Measurements from ENCODE around the gene PROSER2. TPM values are rescaled to one million over a fixed set of nuclear protein-coding genes. Genes with fewer than 3 reads are reported as not detected.
A peak's percentile ranks its signal among the peaks of the same experiment; 100 is the strongest.
"Not testable (repeated sequence)": the region's sequence is repeated elsewhere in the genome, so short reads cannot be mapped to it uniquely, and the experiment has no call there.

The PROSER2 gene
- total and polyA plus RNA-seq, 9 of the 15 experiments (the other 6 are each of a cell fraction or from before 2014, with no cell fraction given): 0.62 to 14.8 (median 2.9) TPM

GRCh38 chr10:11887381-11888227 is 64.4 kb downstream of the PROSER2 start (continued):
- TF ChIP-seq ZNF175 (CRISPR knock-in tag; IDR thresholded peaks at IDR 0.05; ENCODE audit: low read depth) (no peak), ZNF75A (CRISPR knock-in tag; IDR thresholded peaks at IDR 0.05) (no peak), ZNF253 (CRISPR knock-in tag; conservative IDR thresholded peaks at IDR 0.05) (no peak), ZFP1 (CRISPR knock-in tag; IDR thresholded peaks at IDR 0.05) (no peak), POLR2G (IDR thresholded peaks at IDR 0.05; ENCODE audit: low read depth, low read length) (peak; percentile 73), ZNF140 (CRISPR knock-in tag; IDR thresholded peaks at IDR 0.05) (no peak), NR2C1 (IDR thresholded peaks at IDR 0.05) (no peak), NR2C1 (tag; IDR thresholded peaks at IDR 0.05) (no peak), CGGBP1 (CRISPR knock-in tag; IDR thresholded peaks at IDR 0.05) (no peak)

- H3K4me2 ChIP-seq (ENCODE audit: insufficient read depth, low read length); H3K9ac ChIP-seq (ENCODE audit: insufficient read depth in 1 of 2, low read depth in 2 of 2, low read length in 2 of 2); intact Hi-C loops (cut with micrococcal nuclease); H2AFZ ChIP-seq (ENCODE audit: low read depth, low read length); H3K9me1 ChIP-seq (ENCODE audit: control insufficient read depth, insufficient read depth, low read length); in situ Hi-C loops (cut with MboI); H3K9me3 ChIP-seq (replicated peaks; ENCODE audit: control insufficient read depth, insufficient read depth, low read depth, low read length); H3K27ac ChIP-seq (ENCODE audit: extremely low read depth, low read depth, low read length); CTCF ChIA-PET (ENCODE audit: low intra/inter-chr PET ratio); H3K27me3 ChIP-seq (ENCODE audit: control insufficient read depth in 2 of 2, insufficient read depth in 2 of 2, low read length in 2 of 2); FAIRE-seq; ATAC-seq; BruUV-seq (replicated peaks); DNase-seq (ENCODE audit: extremely low read depth in 1 of 4, low spot score in 3 of 4); H3K4me3 ChIP-seq: not testable (repeated sequence)
- POLR2A ChIA-PET: interaction anchor here (0.8 kb wide), 1 partner anchor 11 kb away, joined by 4 read pairs; no protein-coding TSS in a partner anchor
- H3K79me2 ChIP-seq (ENCODE audit: control insufficient read depth, insufficient read depth, low read length): peaks cover 92% of the 10 kb centered on the region
- peaks cover 0 to 25% of the 10 kb centered on the region in 2 experiments; a peak in 3 of 5 replicates for H3K4me1 ChIP-seq (replicated peaks in 1 of 2; ENCODE audit: control insufficient read depth in 2 of 2, insufficient read depth in 2 of 2, low read length in 2 of 2)
- H4K20me1 ChIP-seq (replicated peaks; ENCODE audit: control insufficient read depth, insufficient read depth, low read length): peaks cover 29% of the 10 kb centered on the region
- WGBS (ENCODE audit: insufficient coverage, low coverage, missing lambda C conversion rate): 65% methylated on average over 8 of the region's 8 CpGs
- peaks cover 67% of the 10 kb centered on the region for H3K36me3 ChIP-seq (ENCODE audit: control insufficient read depth, insufficient read depth, low read length)
- peak; percentile 37 for TF ChIP-seq POLR2B (IDR thresholded peaks at IDR 0.05; ENCODE audit: low read depth, partially characterized antibody)
- TF ChIP-seq SUPT5H (IDR thresholded peaks at IDR 0.05): peak; percentile 67
- TF ChIP-seq POLR2AphosphoS2 (IDR thresholded peaks at IDR 0.05; ENCODE audit: low read length): 0 out of 2 replicates have a peak, but pooled peaks have one; percentile 10
- peak; percentile 57; the same call in 1 of the 2 replicates for TF ChIP-seq POLR2A (conservative IDR thresholded peaks at IDR 0.05)
Measured at GRCh38 chr10:11889263-11889662, 66.1 kb downstream of the PROSER2 start.
